GM21786 (cell line): ENCODE measurements around the gene CDK16.

ENCODE experiments used
- ATAC-seq: cut with Tn5 transposase; IDR thresholded peaks from one replicate; pipeline ENCODE4 v1.9.1; 2021; ENCODE audit not compliant: unreplicated experiment

The CDK16 gene

GRCh38 chrX:47206316-47206715 lies 12.2 kb upstream of the CDK16 start:
- no peak for ATAC-seq

GRCh38 chrX:47208108-47208507 lies 10.4 kb upstream of the CDK16 start:
- ATAC-seq = no peak

GRCh38 chrX:47209508-47210238 lies 8.8 kb upstream of the CDK16 start:
- no peak for ATAC-seq

GRCh38 chrX:47210661-47211425 lies 7.6 kb upstream of the CDK16 start:
- no peak for ATAC-seq

- ATAC-seq = no peak
Observed at GRCh38 chrX:47212381-47213293, 5.8 kb upstream of the CDK16 start.

- ATAC-seq = no peak
Observed at GRCh38 chrX:47214435-47215077, 3.9 kb upstream of the CDK16 start.

- no peak for ATAC-seq
Observed at GRCh38 chrX:47215291-47215900, 3.1 kb upstream of the CDK16 start.

GRCh38 chrX:47216393-47216925 lies 2.0 kb upstream of the CDK16 start:
- ATAC-seq = no peak

- no peak for ATAC-seq
Observed at GRCh38 chrX:47217121-47217851, 1.2 kb upstream of the CDK16 start.

GRCh38 chrX:47217852-47218279 lies 615 bp upstream of the CDK16 start:
- peak; percentile 88 for ATAC-seq

GRCh38 chrX:47218920-47219815 lies 687 bp downstream of the CDK16 start:
- ATAC-seq = no peak

- ATAC-seq = no peak
Observed at GRCh38 chrX:47221756-47222155, 3.3 kb downstream of the CDK16 start.

GRCh38 chrX:47222751-47223350 lies 4.4 kb downstream of the CDK16 start:
- ATAC-seq = no peak

- ATAC-seq = no peak
Observed at GRCh38 chrX:47223476-47224250, 5.2 kb downstream of the CDK16 start.

GRCh38 chrX:47224266-47224895 lies 5.9 kb downstream of the CDK16 start:
- ATAC-seq = no peak

GRCh38 chrX:47224896-47225290 lies 6.4 kb downstream of the CDK16 start:
- no peak for ATAC-seq

- ATAC-seq = no peak
Observed at GRCh38 chrX:47226071-47226470, 7.6 kb downstream of the CDK16 start.
